GM06990 (cell line): ENCODE data around the gene DDX24.

ENCODE experiments used
- DNase-seq: peaks from one replicate; pipeline ENCODE4 v3.0.0-alpha.2; 2011; ENCODE audit not compliant: insufficient read length; ENCODE audit errors: extremely low read depth
- H3K27me3 ChIP-seq: replicated peaks from 2 replicates; pipeline ENCODE4 v1.6.0; 2011; ENCODE audit warnings: low read length; ENCODE audit not compliant: control insufficient read depth, insufficient read depth
- H3K36me3 ChIP-seq: 2 replicates; pipeline ENCODE4 v1.5.1; 2011; ENCODE audit warnings: low read length; ENCODE audit not compliant: control insufficient read depth, insufficient read depth
- H3K4me3 ChIP-seq: replicated peaks from 2 replicates; pipeline ENCODE4 v1.5.1; 2011; ENCODE audit warnings: low read depth, mild to moderate bottlenecking, control low read depth, low read length
- CTCF ChIP-seq: IDR thresholded peaks from 2 replicates; pipeline ENCODE4 v1.5.1; 2011; ENCODE audit warnings: low read length, control low read depth, mild to moderate bottlenecking, inconsistent platforms; ENCODE audit not compliant: insufficient read depth, poor library complexity, severe bottlenecking

DDX24 gene

GRCh38 chr14:94001501-94002396 lies 79.3 kb downstream of the DDX24 start:
- H3K36me3 ChIP-seq = no peaks in the 10 kb centered on the region
- peak; percentile 95 for TF ChIP-seq CTCF
- peaks cover 2% of the 10 kb centered on the region for H3K27me3 ChIP-seq
- peak; percentile 48 for DNase-seq
- no peak overlapping the region for H3K4me3 ChIP-seq

- TF ChIP-seq CTCF = no peak
- DNase-seq = no peak
- no peak overlapping the region for H3K4me3 ChIP-seq
- peaks cover 2% of the 10 kb centered on the region for H3K27me3 ChIP-seq
- no peaks in the 10 kb centered on the region for H3K36me3 ChIP-seq
Measured at GRCh38 chr14:94001016-94001415, 80.0 kb downstream of the DDX24 start.

GRCh38 chr14:94000267-94000666 lies 80.7 kb downstream of the DDX24 start:
- TF ChIP-seq CTCF = no peak
- DNase-seq = no peak
- Histone ChIP-seq H3K27me3 (peaks cover 2% of the 10 kb centered on the region), H3K36me3 (no peaks in the 10 kb centered on the region), H3K4me3 (no peak overlapping the region)

- DNase-seq = no peak
- peak; percentile 36 for TF ChIP-seq CTCF
- no peaks in the 10 kb centered on the region for H3K36me3 ChIP-seq
- peaks cover 2% of the 10 kb centered on the region for H3K27me3 ChIP-seq
- no peak overlapping the region for H3K4me3 ChIP-seq
Measured at GRCh38 chr14:93999573-93999972, 81.4 kb downstream of the DDX24 start.

GRCh38 chr14:93998871-93999403 lies 82.1 kb downstream of the DDX24 start:
- no peak for TF ChIP-seq CTCF
- H3K27me3 ChIP-seq = no peaks in the 10 kb centered on the region; the same call in 1 of the 2 replicates
- no peak for DNase-seq

More at GRCh38 chr14:93998871-93999403, 82.1 kb downstream of the DDX24 start:
- Histone ChIP-seq H3K36me3 (no peaks in the 10 kb centered on the region), H3K4me3 (no peak overlapping the region)
